ENCODE measurements around the gene NDRG4.

GRCh38 chr16:58519707-58520106 is 19.8 kb downstream of the NDRG4 start:
- TF ChIP-seq CTCF (IDR thresholded peaks at IDR 0.05; ENCODE audit: poor library complexity): no peak
- TF ChIP-seq EZH2phosphoT487 (IDR thresholded peaks at IDR 0.05; ENCODE audit: low read depth, severe bottlenecking, unreplicated experiment): no peak

Data from hepatocyte (in vitro differentiated cells).